ENCODE data around the gene FAU. TPM values are rescaled to one million over a fixed set of nuclear protein-coding genes. Genes with fewer than 3 reads are reported as not detected.

FAU gene
- total and polyA plus RNA-seq, 10 of the 15 experiments (the other 5 are each of a cell fraction or from before 2014, with no cell fraction given): 332 to 1,347 (median 990) TPM

DNA sequence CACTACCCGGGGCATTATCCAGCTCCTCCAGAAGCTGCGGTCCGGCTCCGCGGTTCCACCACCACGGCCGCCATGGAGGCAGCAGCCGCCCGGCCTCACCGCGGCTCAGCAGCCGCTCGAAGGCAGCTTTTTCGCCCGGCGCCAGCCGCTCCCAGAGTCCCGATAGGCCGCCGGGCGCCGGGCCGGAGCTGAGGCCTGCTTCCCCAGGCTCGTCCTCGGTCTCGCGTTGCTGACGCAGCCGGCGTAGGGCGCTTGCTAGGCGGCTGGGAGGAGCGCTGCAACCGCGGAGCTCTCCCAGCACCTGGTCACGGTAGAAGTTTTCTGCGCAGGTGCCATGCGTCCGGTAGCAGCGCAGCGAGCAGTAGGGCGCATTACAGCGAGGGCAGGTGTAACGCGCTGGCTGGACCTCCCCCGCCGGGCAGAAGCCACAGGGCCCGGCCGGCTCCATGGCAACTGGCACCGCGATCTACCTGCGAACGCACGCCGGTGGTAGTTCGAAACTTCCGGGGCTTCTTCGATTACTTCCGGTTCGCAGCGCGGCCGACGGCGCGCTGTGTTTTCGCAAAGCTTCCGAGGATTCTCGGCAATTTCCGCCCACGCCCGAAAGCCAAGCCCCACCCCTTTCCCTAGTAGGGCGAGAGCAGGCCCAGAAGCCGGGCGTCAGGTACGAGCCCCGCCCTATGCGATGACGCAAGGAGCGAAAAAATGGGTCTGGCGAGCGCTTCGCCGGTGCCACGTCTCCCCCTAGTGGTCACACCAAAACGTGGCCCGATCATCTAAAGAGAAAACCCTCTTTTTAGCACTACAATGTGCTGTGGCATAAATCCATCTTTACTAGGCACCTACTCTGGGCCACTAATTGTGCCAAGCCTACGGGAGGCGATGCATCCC, 4.5 kb downstream of the FAU start, which contains the start of gene ZNHIT2 (continued):
- no peak for TF ChIP-seq KDM1A (IDR thresholded peaks at IDR 0.05; ENCODE audit: borderline replicate concordance)
- peak; percentile 81; the same call in 2 of the 3 replicates for TF ChIP-seq POU2F2 (IDR thresholded peaks at IDR 0.05; ENCODE audit: borderline replicate concordance, low read depth, low read length)
- TF ChIP-seq, protein P1, sequence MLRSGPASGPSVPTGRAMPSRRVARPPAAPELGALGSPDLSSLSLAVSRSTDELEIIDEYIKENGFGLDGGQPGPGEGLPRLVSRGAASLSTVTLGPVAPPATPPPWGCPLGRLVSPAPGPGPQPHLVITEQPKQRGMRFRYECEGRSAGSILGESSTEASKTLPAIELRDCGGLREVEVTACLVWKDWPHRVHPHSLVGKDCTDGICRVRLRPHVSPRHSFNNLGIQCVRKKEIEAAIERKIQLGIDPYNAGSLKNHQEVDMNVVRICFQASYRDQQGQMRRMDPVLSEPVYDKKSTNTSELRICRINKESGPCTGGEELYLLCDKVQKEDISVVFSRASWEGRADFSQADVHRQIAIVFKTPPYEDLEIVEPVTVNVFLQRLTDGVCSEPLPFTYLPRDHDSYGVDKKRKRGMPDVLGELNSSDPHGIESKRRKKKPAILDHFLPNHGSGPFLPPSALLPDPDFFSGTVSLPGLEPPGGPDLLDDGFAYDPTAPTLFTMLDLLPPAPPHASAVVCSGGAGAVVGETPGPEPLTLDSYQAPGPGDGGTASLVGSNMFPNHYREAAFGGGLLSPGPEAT (IDR thresholded peaks at IDR 0.05; ENCODE audit: low read depth): peak; percentile 70; the same call in 1 of the 2 replicates
- TF ChIP-seq ZNF687 (IDR thresholded peaks at IDR 0.05): no peak
- peak; percentile 12 for TF ChIP-seq RELA (IDR thresholded peaks at IDR 0.05; ENCODE audit: borderline replicate concordance, partially characterized antibody)

Data from GM12878 (cell line).